ENCODE measurements around the gene RAP1GAP.
A peak's percentile ranks its signal among the peaks of the same experiment; 100 is the strongest.

The RAP1GAP gene

GRCh38 chr1:21608798-21609197 lies 60.4 kb downstream of the RAP1GAP start:
- DNase-seq: no peak

GRCh38 chr1:21607549-21608529 lies 61.3 kb downstream of the RAP1GAP start:
- DNase-seq: peak; percentile 53 to 67 (median 62)

- DNase-seq: no peak
These were observed 63.0 kb downstream of the RAP1GAP start for GRCh38 chr1:21605964-21606705.

- no peak for DNase-seq
These were observed 64.0 kb downstream of the RAP1GAP start for GRCh38 chr1:21605012-21605715.

DNA sequence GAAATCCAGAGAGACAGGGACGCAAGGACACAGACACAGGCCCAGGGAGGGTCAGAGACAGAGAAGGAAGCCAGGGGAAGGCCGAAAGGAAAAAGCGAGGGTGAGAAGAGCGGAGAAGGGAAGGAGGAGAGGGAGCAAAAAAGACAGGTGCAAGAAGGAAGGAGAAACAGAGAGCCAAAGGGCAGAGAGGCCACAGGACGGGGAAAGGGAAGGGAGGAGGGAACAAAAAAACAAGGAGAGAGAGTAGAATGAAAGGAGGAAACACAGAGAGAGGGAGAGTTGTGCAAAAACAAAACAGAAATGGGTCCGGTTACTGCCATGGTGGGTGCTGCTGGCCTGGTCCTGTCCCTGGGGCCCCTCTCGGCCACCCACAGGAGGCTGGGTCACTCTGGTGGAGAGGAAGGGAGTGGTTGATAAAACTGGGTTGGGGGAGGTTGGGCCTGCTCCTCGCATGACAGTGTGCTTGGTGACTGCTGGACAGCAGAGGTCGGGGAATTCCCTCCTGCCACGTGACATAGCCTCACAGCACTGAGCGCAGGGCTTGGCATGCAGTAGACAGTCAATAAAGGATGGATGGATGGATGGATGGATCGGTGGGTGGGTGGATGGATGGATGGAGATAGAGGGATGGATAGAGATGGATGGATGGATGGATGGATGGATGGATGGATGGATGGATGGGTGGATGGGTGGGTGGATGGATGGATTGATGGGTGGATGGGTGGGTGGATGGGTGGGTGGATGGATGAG lies 64.8 kb downstream of the RAP1GAP start:
- DNase-seq: peak in 1 of 4 experiments; percentile 22

- DNase-seq: no peak
These were observed 65.7 kb downstream of the RAP1GAP start for GRCh38 chr1:21603177-21604138.

DNA sequence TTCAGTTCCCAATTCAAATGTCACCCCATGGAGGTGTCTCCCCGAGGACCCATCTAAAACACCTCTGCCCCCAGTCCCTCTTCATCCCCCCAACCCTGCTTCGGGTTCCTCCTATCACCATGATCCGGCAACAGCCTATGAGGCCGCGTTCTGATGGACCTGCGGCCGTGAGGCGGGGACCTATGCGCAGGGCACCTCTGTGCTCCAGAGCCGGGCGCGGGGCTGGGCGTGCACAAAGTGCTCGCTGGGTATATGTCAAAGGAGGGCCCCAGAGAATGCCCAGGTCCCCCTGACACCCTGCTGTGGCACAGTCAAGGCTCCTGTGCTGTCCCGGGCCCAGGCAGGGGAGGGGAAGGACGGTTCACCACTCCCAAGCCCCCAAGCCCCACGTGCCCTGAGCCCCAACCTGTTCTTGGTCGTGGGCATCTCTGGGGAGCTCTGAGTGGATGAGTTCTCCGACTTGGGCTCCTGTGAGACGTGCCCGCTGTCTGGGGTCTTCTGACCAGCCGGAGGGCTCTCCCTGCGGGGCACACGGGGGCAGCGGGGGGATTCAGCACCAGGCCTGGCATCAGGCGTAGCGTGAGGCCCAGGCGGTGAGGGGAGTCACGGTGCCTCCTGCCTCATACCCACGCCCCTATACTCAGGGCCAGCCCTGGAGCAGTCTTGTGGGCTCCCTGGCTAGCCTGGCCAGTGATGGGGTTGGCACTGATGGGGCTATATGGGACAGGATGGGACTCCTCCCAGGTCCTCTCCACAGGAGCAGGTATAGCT lies 67.7 kb downstream of the RAP1GAP start:
- no peak for DNase-seq

GRCh38 chr1:21599402-21599801 lies 69.8 kb downstream of the RAP1GAP start:
- no peak for DNase-seq

DNA sequence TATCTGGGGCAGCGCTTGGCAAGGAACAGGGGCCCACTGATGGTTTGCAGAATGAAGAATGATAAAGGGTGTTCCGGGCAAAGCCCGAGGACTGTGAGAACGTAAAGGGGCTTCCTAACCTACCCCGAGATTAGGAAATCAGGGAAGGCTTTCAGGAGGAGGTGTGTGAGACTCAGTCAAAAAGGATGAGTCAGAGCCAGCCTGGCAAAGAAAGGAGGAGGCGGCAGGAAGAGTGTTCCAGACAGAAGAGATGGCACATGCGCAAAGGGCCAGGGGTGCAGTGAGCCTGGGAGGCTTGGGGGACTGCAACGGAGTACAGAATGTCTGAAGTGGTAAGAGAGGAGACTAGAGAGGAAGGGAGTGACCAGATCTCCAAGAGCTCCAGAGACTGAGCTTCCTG lies 70.3 kb downstream of the RAP1GAP start:
- DNase-seq: no peak

GRCh38 chr1:21598417-21598816 lies 70.7 kb downstream of the RAP1GAP start:
- no peak for DNase-seq

GRCh38 chr1:21597753-21598152 lies 71.4 kb downstream of the RAP1GAP start:
- no peak for DNase-seq

- no peak for DNase-seq
These were observed 72.5 kb downstream of the RAP1GAP start for GRCh38 chr1:21596628-21597027.

DNA sequence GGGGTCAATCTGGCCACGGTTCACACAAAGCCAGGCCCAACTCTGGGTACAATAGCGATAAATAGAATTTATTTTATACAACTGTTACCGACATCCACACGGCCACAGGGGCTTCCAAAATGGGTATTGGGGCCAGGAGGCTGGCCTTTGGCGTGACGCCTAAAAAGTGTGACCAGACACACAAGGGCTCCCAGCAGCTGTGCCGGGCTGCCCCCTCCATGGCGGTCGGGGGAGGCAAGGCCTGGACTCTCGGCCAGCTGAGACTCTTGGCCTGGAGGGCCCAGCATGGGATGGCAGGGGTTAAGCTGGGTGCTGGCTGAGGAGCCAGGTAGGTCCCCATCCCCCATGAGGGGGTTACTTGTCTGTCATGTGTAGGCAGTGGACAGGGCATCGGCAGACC lies 73.0 kb downstream of the RAP1GAP start:
- DNase-seq: no peak

- DNase-seq: peak; percentile 69 to 84 (median 77)
These were observed 73.9 kb downstream of the RAP1GAP start for GRCh38 chr1:21594935-21595897.

DNA sequence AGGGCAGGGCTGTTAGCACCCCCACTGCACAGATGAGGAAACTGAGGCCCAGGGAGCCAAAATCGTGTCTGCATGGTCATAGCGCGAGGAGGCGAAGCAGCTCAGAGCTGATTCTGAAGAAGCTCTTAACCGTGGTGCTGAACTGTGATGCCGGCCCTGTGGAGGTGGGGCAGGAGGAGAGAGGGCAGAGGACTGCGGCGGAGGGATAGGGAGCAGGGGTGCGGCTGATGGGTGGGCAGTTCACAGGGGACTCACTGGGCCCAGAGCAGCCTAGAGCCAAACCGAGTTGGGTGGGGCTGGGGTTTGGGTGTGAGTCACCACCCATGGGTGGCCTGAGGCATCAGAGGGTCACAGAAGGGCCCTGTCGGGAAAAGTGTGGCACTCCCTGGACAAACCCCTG lies 74.7 kb downstream of the RAP1GAP start:
- no peak for DNase-seq

DNA sequence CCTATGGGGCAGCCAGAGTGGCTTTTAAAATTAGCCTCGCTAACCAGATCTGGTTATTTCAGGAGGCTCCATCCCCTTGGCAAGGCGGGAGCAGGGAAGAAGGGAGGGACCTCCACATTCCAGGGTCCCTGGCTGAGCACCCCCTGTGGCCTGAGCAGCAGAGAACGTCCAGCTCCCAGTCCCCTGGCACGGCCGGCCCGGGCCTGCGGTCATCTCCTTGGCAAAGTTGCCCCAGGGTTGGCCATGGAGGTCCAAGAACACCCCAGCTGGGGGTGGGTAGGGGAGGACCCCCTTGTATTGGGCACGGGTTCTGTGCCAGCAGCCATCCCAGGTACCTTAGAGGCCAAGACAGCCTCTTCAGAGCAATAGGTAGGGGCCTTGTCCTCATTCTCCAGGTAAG lies 75.9 kb downstream of the RAP1GAP start:
- DNase-seq: no peak

DNA sequence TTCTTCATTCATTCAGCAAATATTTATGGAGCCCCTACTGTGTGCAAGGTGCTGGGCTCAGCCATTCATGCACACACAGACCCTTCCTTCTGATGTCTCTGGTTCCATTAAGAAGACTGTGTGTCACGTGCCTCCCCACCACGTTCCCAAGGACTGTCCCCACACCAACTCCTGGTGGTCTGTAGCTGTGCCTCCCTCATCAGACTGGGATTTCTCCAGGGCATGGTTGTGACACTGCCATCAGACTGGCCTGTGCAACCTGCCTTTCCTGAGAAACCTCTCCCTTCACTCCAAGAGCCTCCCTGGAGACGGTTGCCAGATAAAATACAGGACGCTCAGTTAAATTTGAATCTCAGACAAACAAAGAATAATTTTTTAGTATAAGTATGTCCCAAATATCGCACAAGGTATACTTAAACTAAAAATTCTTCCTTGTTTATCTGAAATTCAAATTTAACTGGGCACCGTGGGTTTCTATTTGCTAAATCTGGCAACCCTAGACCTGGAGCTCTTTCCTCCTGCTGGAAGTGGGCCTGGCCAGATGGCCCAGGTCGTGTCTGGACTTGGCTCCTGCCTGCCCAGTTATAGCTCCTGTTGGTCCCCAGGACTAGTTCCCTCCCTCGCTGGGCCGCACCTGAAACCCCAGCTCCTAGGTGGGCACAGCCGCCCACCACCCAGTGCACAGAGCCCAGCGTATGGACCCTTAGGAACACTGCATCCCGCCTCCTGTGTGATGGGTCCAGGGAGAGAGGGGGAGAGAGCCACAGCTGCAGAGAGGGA lies 76.9 kb downstream of the RAP1GAP start:
- DNase-seq: no peak

GRCh38 chr1:21590934-21591333 lies 78.2 kb downstream of the RAP1GAP start:
- DNase-seq: peak in 3 of 4 experiments; percentile 13 to 32 (median 17)
